Measurements from ENCODE around the gene FMN1.

GRCh38 chr15:32853592-32853991, 340.9 kb downstream of the FMN1 start:
- no peak for TF ChIP-seq CTCF (IDR thresholded peaks at IDR 0.05)
- TF ChIP-seq POLR2A (IDR thresholded peaks at IDR 0.05) = no peak

Data from vagina (tissue), 2 donors.